Activated CD8-positive, alpha-beta memory T cell treated with anti-CD3 and anti-CD28 coated beads, Interleukin-2, amount 50 U/mL, for 1 hour (primary cell): ENCODE results near the gene SLC25A21.

ENCODE experiments used
- DNase-seq: peaks from one replicate; pipeline ENCODE4 v3.0.0-alpha.2; 2020; ENCODE audit errors: extremely low read depth

SLC25A21 gene

DNA sequence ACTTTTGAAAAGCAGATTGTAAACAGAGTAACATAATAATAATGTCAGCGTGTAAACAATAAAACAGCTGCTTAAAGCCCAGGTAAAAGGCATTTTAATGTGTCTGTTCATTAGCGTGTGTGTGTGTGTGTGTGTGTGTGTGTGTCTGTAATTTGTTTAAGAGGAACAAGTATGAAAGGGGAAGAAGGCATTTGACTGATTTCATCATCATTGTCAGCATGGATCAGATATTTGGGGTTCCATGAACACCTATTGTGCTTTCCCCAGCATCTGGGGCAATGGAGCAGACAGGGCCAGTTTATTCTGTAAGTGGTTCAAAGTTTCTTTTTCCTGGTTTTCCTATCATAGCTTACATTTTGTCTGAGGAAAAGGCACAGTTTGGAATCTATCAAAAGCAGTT is 28.9 kb downstream of the SLC25A21 start:
- DNase-seq = no peak

GRCh38 chr14:37142835-37143401 is 29.5 kb downstream of the SLC25A21 start:
- no peak for DNase-seq

- DNase-seq = no peak
Measured at GRCh38 chr14:37140176-37140575, 32.2 kb downstream of the SLC25A21 start.

GRCh38 chr14:37139710-37140109 is 32.7 kb downstream of the SLC25A21 start:
- no peak for DNase-seq

DNA sequence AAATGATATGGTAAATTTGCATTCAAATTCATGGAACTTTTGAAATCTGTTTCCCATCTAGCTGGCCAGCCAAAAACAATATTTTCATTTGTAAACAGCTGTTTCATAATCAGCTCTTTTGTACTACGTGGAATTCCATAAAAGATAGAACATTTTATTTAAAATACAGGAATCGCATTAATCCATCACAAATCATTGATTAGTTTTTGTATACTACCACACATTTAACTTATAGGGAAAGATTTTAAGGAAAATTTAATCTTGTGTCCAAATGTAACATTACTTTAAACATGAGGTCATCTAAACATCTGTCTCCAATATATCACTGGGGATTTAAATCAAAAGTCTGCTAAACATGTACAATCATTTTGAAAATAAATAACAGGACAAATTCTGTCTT is 33.5 kb downstream of the SLC25A21 start:
- DNase-seq = no peak

DNA sequence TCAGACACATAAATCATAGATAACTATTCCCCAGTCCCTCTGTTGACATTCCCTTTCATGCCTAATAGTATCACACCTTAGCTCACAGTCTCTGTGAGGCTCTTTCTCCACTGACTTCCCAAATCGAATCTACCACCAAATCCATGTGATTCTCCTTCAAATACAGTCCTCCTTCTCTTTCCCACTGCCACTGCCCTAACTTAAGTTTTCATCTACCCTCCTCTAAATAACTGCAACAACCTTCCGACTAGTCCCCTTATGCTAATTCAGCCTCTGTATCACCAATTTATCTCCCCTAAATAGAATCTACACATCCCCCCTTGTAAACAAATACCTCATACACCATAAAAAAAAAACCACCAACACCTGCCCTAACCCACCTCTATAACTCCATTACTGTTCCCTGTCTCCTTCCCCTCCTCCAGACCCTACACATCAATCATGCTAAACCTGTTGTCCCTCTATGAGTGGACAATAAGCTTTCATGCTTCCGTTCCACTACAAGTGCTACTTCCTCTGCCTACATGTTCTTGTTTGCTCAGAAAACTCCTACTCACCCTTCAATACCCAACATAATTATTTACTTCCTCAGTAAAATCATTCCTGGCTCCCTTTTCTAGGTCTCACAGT is 39.0 kb downstream of the SLC25A21 start:
- no peak for DNase-seq

DNA sequence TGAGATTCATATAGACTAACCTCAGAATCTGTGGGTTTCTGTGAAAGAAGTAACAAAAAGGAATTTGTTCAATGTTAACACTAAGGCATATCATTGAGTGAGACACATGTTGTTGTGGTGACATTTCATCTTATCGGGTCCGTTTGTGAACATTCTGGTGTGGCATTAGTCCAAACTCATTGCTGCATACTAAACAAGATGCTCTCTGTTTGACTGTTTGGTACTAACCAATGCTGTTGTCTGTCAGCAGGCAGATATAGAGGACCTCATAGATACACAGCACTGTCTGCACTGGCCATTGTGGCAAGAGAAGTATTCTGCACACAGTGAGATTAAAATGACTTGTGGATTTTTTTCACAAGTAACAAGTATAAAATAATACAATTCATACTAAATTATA is 41.2 kb downstream of the SLC25A21 start:
- no peak for DNase-seq

DNA sequence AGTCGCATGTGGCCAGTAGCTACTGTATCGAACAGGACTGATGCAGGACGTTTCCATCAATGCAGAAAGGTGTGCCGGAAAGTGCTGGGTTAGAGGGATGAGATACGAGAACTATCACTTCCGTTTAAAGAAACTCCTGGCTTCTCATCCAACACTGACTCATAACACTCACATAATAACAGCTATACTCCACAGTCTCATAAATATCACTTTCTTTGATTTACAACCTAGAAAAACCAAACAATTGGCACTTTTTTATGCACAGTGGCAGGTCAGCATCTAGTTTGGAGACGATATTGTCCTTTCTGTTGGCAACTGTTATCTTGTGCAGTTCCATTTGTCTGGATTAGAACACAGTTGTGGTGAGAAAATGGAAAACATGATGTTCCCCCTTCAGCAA is 43.4 kb downstream of the SLC25A21 start:
- no peak for DNase-seq

DNA sequence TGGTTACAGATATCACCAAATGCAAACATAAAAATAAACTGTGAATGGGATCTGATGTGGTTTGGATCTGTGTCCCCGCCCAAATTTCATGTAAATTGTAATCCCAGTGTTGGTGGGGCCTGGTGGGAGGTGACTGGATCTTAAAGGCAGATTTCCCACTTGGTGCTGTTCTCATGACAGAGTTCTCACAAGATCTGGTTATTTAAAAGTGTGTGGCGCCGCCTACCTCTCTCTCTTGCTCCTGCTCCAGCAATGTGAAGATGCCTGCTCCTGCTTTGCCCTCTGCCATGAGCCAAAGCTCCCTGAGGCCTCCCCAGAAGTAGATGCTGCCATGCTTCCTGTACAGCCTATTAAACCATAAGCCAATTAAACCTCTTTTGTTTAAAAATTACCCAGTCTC is 47.8 kb downstream of the SLC25A21 start:
- DNase-seq = no peak

- DNase-seq = no peak
Measured at GRCh38 chr14:37122919-37123639, 49.3 kb downstream of the SLC25A21 start.

GRCh38 chr14:37122288-37122687 is 50.1 kb downstream of the SLC25A21 start:
- no peak for DNase-seq

DNA sequence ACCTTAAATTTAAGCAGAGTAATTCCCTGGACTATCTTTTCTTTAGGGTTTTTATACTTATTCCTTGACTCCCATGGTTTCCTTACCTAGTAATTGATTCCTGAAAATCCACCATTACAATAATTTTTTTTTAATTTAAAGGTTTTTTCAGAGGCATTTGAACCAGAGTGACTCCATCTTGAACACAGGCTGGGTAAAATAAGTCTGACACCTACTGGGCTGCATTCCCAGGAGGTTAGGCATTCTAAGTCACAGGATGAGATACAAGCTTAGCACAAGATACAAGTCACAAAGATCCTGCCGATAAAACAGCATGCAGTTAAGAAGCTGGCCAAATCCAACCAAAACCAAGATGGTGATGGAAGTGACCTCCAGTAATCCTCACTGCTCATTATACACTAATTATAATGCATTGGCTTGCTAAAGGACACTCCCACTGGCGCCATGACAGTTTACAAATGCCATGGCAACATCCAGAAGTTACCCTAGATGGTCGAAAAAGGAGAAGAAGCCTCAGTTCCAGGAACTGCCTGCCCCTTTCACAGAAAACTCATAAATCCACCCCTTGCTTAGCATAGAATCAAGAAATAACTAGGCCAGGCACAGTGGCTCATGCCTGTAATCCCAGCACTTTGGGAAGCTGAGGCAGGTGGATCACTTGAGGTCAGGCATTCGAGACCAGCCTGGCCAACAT is 53.6 kb downstream of the SLC25A21 start:
- DNase-seq = no peak

GRCh38 chr14:37116933-37117849 is 55.2 kb downstream of the SLC25A21 start:
- DNase-seq = no peak

- DNase-seq = no peak
Measured at GRCh38 chr14:37115406-37115805, 57.0 kb downstream of the SLC25A21 start.

DNA sequence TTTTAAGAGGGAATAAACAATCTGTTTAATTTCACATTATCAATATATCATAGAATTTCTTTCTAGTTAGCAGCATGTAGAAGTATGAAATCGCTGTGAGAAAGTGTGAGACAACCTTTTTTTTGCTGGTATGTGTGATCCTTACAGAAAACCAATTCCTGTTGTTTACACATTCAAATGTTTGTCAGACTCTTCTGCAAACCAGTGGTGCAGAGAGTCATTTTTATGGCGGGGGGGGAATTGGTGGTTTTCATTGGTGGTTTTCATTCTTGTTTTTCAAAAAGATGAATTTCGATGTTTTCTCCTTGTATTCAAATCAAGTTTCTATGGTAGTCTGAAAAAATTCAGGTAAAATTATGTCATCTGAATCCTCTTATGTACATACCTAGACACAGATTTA is 57.8 kb downstream of the SLC25A21 start:
- DNase-seq = no peak

DNA sequence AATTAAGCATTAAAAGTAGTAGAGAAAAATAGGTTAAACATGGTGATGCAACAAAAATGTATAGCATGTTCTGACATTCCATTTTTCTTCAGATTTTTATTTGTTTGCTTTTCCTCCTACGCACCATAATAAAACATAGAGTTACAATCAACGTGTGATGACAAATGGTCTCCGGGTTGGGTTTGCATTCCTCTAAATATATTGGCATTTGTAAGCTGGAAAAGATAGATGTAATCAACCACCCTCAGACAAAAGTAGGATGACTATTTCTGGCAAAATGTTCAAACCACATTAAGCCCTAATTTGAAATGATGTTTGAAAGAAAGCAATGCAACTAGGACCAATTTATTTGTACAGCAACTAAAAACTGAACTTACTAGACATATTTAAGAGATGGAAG is 58.4 kb downstream of the SLC25A21 start:
- DNase-seq = no peak

DNA sequence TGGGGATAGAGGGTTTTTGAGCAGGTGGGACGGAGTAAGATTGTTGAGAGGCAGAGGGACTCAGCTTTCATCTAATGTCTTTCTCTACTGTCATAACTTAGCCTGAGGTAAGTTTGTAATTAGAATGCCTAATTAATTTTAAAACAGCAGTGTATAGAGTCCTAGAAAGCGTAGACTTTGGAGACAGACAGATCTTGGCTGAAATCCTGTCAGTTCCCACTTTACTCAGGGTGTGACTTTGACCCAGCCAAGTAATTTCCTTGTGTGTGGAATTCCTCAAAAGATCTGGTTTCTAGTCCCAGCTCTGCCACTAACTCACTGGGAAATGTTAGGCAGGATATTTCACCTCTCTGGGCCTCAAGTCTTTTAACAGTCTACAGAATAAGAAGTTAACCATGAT is 74.3 kb downstream of the SLC25A21 start:
- DNase-seq = no peak

DNA sequence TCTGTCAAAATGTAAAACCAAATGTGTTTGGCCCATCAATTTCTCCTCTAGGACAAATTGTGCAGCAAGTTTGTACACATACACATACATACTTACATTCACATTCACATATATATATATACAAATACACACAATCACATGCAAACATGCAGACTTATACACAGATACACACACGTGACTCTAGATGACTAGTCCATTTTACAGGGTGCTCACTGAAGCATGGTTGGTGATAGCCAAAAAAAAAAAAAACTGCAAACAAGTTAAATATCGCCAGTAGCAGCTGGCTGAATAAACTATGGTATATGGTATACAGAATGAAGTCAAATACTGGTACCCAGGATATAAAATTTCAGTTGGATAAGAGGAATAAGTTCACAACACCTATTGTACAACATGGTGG is 77.9 kb downstream of the SLC25A21 start:
- DNase-seq = no peak

GRCh38 chr14:37093364-37093763 is 79.0 kb downstream of the SLC25A21 start:
- no peak for DNase-seq

GRCh38 chr14:37091651-37092050 is 80.8 kb downstream of the SLC25A21 start:
- no peak for DNase-seq

GRCh38 chr14:37090026-37090425 is 82.4 kb downstream of the SLC25A21 start:
- no peak for DNase-seq

DNA sequence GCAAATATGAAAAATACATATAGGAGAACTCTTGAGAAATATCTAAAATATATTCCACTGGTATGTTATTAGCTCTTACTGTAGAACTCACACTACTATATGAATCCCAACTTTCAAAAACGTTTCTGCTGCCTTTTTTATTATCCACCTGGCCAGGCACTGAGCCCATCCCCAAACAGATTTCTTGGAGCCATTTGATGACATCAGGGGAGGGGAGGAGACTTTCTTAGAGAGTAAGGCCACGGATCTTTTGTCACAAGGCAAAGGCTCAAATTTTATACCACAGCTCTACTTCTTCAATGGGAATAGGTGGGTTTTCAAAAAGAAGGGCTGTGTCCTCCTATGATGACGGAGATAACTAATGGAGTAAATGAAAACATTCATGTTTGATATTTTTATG is 83.0 kb downstream of the SLC25A21 start:
- no peak for DNase-seq
